Renal cortical epithelial cell (primary cell): ENCODE results near the gene MMP23B. TPM values are rescaled to one million over a fixed set of nuclear protein-coding genes. Genes with fewer than 3 reads are reported as not detected.

ENCODE experiments used
- DNase-seq: peaks from one replicate; pipeline ENCODE4 v3.0.0-alpha.2; 2011; ENCODE audit warnings: low read depth
- total RNA-seq: library from RNA; depleted of rRNA; stranded (reverse); fragments of >200 nt; gene quantifications from 2 replicates; pipeline ENCODE4 v1.2.3, GENCODE V29; 2014

Gene MMP23B
- total RNA-seq, 1 donor from 2014 or later = 4.0 TPM

DNA sequence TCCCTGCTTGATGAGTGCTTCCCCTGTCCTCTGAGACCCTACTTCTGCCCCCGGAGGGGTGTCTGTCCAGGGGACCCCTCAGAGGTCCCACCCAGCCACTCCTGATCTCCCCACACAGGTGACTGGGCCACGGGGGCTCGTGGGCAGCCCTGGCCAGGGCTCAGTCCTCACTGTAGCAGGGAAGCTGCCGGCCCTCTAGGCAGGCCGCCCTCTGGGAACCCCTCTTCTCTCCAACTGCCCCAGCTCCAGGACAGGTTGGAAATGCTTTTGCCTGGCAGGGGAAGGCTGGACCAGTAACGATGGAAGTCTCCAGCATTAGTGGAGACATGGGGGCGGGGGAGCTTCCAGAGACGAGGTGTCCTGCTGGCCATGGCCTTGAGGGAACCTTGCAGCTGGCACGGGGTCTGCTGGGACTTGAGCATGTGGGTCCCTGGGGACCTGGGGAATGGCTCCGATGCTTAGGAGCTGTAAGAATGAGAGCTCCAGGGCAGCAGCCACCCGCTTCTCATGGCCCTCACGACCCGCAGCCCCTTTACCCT, 28.9 kb upstream of the MMP23B start:
- DNase-seq = no peak

DNA sequence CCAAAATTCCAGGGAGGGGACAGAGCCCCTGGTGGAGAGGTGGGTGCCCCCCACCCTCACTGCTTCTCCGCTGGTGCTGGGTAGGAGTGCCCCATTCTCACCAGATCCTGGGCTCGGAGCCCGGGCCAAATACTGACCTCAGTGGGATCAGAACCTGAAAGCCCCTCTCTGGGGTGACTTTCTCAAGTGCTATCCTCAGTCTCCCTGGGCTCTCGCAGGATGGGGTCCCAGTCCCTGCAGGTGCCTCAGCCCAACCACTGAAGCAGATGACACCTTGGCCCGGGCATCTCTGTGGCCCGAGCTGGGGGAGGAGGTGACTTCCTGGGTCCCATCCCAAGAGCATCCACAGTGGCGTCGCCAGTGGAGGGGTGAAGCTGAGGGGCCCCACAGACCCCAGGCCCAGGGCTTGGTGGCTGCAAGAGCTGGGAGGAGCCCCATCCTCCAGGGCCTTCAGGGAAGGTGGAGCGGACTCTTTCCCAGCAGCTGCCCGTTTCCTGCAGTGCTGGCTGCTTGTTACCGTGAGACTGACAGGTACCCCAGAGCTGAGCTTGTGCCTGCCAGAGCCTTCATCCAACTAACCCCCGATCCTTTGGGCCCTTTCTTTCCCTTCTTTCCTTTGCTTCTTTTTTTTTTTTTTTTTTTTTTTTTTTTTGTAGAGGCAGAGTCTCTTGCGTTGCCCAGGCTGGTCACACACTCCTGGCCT, 28.2 kb upstream of the MMP23B start:
- no peak for DNase-seq

DNA sequence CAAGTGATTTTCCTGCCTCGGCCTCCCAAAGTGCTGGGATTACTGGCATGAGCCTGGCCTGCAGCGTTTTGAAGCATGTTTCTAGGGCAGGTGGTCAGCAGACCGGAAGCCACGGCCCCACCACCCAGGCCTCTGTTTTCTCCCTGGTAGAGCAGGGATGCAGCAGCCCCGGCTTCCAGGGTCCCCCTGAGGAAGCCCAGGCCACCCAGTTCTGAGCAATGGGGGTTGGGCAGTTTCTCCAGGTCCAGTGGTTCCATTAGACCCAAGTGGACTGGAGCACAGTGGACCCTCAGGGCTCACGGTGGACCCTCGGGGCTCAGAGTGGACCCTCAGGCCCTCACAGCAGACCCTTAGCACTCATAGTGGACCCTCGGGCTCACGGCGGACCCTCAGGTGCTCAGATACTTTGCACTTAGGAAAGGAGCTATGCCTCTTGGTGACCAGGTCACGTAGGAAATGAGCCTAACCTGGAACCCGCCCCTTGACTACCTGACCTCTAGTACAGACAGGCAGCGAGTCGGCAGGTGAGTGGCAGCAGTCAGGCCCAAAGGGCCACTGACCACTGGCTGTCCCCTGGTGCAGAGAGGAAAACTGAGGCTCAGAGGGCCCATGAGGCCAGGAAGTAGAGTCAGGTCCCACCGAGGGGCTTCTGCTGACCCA, 27.5 kb upstream of the MMP23B start:
- DNase-seq = no peak

DNA sequence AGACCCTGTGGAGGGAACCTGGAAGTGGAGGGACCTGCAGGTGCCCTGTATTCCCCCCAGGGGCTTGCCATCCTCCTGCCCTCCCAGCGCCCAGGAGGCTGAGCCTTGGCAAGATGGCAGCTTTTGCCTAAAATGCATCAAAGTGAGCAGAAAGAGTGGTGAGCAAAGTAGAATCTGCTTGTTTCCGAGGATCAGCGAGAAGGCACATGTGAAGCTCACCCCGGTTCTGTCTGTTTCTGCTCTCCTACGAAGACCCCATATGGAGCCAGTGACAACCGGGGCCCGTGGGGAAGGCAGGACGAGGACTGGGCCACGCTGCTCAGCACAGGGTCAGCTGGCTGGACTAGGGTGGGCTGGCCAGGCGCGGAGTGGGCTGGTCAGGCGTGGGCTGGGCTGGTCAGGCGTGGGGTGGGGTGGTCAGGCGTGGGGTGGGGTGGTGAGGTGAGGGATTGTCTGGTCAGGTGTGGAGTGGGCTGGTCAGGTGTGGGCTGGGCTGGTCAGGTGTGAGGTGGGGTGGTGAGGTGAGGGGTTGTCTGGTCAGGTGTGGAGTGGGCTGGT, 26.9 kb upstream of the MMP23B start:
- DNase-seq = no peak

DNA sequence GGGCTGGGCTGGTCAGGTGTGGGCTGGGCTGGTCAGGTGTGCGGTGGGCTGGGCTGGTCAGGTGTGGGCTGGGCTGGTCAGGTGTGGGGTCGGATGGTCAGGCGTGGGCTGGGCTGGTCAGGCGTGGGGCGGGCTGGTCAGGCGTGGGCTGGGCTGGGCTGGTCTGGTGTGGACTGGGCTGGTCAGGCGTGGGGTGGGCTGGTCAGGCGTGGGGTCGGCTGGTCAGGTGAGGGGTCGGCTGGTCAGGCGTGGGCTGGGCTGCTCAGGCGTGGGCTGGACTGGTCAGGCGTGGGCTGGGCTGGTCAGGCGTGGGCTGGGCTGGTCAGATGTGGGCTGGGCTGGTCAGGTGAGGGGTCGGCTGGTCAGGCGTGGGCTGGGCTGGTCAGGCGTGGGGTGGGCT, 26.2 kb upstream of the MMP23B start:
- no peak for DNase-seq

DNA sequence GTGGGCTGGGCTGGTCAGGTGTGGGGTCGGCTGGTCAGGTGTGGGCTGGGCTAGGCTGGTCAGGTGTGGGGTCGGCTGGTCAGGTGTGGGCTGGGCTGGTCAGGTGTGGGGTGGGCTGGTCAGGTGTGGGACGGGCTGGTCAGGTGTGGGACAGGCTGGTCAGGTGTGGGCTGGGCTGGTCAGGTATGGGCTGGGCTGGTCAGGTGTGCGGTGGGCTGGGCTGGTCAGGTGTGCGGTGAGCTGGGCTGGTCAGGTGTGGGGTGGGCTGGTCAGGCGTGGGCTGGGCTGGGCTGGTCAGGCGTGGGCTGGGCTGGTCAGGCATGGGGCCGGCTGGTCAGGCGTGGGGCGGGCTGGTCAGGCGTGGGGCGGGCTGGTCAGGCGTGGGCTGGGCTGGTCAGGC, 25.7 kb upstream of the MMP23B start:
- DNase-seq = no peak

DNA sequence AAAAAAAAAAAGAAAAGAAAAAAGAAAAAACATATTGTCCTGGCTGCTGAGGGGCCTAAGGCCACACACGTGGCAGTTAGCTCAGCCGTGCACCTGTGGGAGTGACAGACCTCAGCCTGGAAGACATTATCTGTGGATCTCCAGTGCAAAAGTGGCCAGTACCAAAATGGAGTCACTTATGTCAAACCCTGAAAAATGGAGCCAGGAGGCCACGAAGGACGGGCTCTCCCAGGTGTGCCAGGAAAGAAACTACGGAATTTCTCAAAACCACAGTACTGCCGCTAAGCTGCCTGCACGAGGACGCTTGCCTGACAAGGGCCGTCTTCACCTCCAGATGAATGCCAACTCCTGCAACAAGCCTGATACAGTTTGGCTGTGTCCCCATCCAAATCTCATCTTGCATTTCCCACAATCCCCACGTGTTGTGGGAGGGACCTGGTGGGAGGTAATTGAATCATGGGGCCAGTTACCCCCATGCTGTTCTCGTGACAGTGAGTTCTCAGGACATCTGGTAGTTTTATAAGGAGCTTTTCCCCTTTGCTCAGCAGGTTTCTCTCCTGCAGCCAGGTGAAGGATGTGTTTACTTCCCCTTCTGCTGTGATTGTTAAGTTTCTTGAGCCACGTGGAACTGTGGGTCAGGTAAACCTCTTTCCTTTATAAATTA, 22.0 kb upstream of the MMP23B start:
- no peak for DNase-seq

DNA sequence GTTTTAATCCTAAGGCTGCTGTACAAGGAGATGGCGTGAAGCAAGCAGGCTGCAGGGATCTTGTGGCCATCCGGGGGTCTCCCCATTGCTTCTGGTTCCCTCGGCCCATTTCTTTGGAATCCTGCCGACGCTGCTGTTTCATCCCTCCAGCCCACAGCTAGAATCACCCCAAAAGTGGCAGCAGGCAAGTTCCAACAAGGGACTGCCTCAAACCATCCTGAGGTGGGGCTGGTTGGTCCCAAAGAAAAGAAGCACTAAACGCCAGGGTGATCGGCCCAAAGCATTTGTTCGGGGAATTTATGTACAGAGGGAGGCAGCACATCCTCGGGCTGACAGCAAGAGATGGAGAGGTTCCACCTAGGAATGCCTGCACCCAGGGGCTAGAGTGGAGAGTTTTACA, 21.2 kb upstream of the MMP23B start:
- DNase-seq = no peak

GRCh38 chr1:1612104-1612400, 19.9 kb upstream of the MMP23B start:
- DNase-seq = no peak

DNA sequence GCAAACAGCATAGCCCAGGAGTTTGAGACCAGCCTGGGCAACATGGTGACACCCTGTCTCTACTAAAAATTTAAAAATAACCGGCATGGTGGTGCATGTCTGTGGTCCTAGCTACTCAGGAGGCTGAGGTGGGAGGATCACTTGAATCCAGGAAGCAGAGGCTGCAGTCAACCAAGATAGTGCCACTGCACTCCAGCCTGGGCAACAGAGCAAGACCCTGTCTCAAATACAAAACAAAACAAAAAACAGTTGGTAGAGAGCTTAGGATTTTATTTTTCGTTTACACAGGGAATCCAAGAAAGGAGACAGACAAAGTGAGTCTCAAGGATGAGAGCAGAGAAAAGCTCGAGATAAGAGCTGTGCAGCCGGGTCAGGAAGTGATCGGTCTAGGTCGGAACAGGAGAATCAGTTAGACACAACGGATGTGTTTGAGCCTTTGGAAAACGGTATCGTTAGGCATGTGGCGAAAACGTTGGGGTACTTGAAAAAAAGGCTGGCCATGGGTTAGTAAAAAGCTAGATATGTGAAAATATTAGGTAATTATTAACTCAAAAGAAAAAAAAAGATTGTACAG, 18.4 kb upstream of the MMP23B start:
- DNase-seq = no peak

- peak; percentile 77 for DNase-seq
These were observed 17.6 kb upstream of the MMP23B start for GRCh38 chr1:1614204-1614953.

DNA sequence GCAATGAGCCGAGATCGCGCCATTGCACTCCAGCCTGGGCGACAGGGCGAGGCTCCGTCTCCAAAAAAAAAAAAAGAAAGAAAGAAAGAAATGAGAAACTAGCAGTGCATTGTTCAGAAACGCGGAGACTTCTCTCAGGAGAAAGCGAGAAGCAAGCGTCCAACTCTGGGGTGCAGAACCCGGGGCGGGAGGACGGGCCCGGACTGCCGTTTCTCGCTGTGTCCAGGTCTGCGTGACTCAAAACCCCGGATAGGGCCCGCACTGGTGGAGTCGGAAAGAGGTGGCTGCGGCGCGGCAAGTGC, 17.1 kb upstream of the MMP23B start:
- no peak for DNase-seq

- peak; percentile 84 for DNase-seq
These were observed 16.5 kb upstream of the MMP23B start, which contains the start of gene MIB2 for GRCh38 chr1:1615256-1616044. TSS of gene MIB2 (plus strand) at chr1:1615500. CDS start at chr1:1623453, 7,953 bp downstream.

- no peak for DNase-seq
These were observed 15.8 kb upstream of the MMP23B start for GRCh38 chr1:1616045-1616790.

- no peak for DNase-seq
These were observed 15.1 kb upstream of the MMP23B start for GRCh38 chr1:1616838-1617237.

DNA sequence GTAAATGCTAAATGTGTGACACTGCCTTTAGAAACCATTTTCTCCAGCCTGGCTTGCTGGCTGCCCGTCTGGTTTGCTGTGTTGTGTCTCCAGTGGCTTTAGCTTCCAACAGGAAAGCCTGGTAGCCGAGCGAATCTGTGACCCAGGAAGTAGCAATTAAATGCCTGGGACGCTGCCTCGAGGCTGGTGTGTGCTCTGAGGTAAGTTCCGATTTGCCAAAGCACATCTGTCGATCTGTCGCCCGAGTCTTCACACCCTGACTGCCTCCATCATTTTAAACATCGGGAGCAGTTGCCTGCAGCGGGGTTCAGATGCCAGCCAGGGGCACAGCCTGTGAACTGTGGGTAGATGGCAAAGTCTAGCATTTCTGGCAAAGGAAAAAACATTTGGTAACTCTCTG, 14.5 kb upstream of the MMP23B start:
- no peak for DNase-seq

DNA sequence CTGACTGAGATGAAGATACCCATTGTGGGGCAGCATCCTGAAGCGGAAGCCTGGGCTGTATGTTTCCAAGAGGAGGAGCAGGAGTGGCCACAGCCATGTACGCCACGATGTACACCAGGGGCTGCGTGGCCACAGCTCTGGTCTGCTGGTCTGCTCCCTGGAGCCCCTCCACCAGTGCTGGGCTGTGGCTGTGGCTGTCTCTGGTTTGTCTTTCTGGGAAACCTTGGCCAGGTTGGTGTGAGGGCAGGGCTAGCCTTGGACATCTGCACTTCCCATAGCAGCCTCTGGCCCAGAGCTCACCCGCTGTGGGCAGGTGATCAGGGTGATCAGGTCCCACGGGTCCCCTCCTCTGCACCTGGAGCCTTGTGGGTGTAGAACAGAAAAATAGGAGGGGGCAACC, 14.0 kb upstream of the MMP23B start:
- no peak for DNase-seq

GRCh38 chr1:1618396-1619068, 13.4 kb upstream of the MMP23B start:
- no peak for DNase-seq

DNA sequence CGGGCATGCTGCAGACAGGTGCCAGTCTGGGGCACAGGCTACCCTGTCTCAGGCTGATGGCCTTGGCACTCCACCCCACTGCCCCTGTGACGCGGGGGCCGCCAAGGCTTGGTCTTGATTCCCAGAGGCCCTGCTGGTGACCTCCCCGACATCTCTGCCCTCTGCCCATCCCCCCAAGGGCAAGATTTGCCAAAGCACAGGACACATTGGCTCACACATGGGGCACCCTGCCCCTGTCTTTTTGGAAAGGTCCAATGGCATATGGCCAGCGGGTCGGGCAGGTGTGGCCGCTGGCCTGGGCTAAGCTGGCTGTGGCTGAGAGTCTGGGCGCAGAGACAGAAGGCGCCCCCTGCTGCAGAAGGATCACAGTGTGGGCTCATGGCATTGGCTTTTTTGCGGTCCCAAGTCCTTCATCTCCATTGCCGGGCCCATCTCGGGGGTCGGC, 12.0 kb upstream of the MMP23B start:
- DNase-seq = no peak
